ENCODE results near the gene AXIN1. TPM values are rescaled to one million over a fixed set of nuclear protein-coding genes. Genes with fewer than 3 reads are reported as not detected.

Gene AXIN1
- polyA plus RNA-seq, 3 donors = 14.1 to 23.7 (median 22.2) TPM

Other genes starting within 250 kb of the AXIN1 start
- gene NPRL3, start 214.1 kb downstream of the AXIN1 start, polyA plus RNA-seq (ENCODE audit: insufficient read length in 3 of 3) = 10 to 100 TPM; 28.6 to 31.4 (median 31.2) TPM
- 1 to 10 TPM in 2 of 3 donors, not detected in 1; 1.4 to 1.6 TPM for gene HBZ, start 200.1 kb downstream of the AXIN1 start, polyA plus RNA-seq (ENCODE audit: insufficient read length in 3 of 3)
- gene HBM, start 186.7 kb downstream of the AXIN1 start, polyA plus RNA-seq (ENCODE audit: insufficient read length in 3 of 3) = 1 to 10 TPM; 5.0 to 5.2 (median 5.0) TPM
- 1,000 to 10,000 TPM in 2 of 3 donors, 100 to 1,000 TPM in 1; 873 to 1,661 (median 1,303) TPM for gene HBA2, start 179.8 kb downstream of the AXIN1 start, polyA plus RNA-seq (ENCODE audit: insufficient read length in 3 of 3)
- gene HBA1, start 176.0 kb downstream of the AXIN1 start, polyA plus RNA-seq (ENCODE audit: insufficient read length in 3 of 3) = 1,000 to 10,000 TPM in 1 of 3 donors, 100 to 1,000 TPM in 2; 591 to 1,202 (median 749) TPM
- gene HBQ1, start 172.3 kb downstream of the AXIN1 start, polyA plus RNA-seq (ENCODE audit: insufficient read length in 3 of 3) = under 1 TPM; 0.67 to 0.98 (median 0.78) TPM
- gene LUC7L, start 123.3 kb downstream of the AXIN1 start, polyA plus RNA-seq (ENCODE audit: insufficient read length in 3 of 3) = 100 to 1,000 TPM; 120 to 175 (median 128) TPM
- 10 to 100 TPM; 72.6 to 86.1 (median 82.5) TPM for gene FAM234A, start 117.9 kb downstream of the AXIN1 start, polyA plus RNA-seq (ENCODE audit: insufficient read length in 3 of 3)
- gene RGS11, start 76.8 kb downstream of the AXIN1 start, polyA plus RNA-seq (ENCODE audit: insufficient read length in 3 of 3) = 1 to 10 TPM in 2 of 3 donors, under 1 TPM in 1; 0.89 to 2.2 (median 2.0) TPM
- 1 to 10 TPM; 1.3 to 6.1 (median 2.6) TPM for gene ARHGDIG, start 72.1 kb downstream of the AXIN1 start, polyA plus RNA-seq (ENCODE audit: insufficient read length in 3 of 3)
- gene PDIA2, start 69.6 kb downstream of the AXIN1 start, polyA plus RNA-seq (ENCODE audit: insufficient read length in 3 of 3) = 1 to 10 TPM in 2 of 3 donors, under 1 TPM in 1; 0.73 to 2.5 (median 1.6) TPM
- 10 to 100 TPM; 55.3 to 90.5 (median 65.3) TPM for gene MRPL28, start 17.8 kb upstream of the AXIN1 start, polyA plus RNA-seq (ENCODE audit: insufficient read length in 3 of 3)
- 10 to 100 TPM; 56.7 to 71.2 (median 60.6) TPM for gene PGAP6, start 29.3 kb upstream of the AXIN1 start, polyA plus RNA-seq (ENCODE audit: insufficient read length in 3 of 3)
- 100 to 1,000 TPM; 108 to 146 (median 134) TPM for gene NME4, start 44.5 kb upstream of the AXIN1 start, polyA plus RNA-seq (ENCODE audit: insufficient read length in 3 of 3)
- gene DECR2, start 49.2 kb upstream of the AXIN1 start, polyA plus RNA-seq (ENCODE audit: insufficient read length in 3 of 3) = 10 to 100 TPM; 20.7 to 47.6 (median 21.2) TPM
- 100 to 1,000 TPM in 2 of 3 donors, 10 to 100 TPM in 1; 96.3 to 159 (median 104) TPM for gene RAB11FIP3, start 72.9 kb upstream of the AXIN1 start, polyA plus RNA-seq (ENCODE audit: insufficient read length in 3 of 3)
- gene CAPN15, start 175.0 kb upstream of the AXIN1 start, polyA plus RNA-seq (ENCODE audit: insufficient read length in 3 of 3) = 10 to 100 TPM; 23.2 to 37.7 (median 35.0) TPM
- gene PRR35, start 207.7 kb upstream of the AXIN1 start, polyA plus RNA-seq (ENCODE audit: insufficient read length in 3 of 3) = 10 to 100 TPM in 2 of 3 donors, 1 to 10 TPM in 1; 5.7 to 14.0 (median 14.0) TPM
- 1 to 10 TPM; 5.1 to 8.9 (median 8.1) TPM for gene NHLRC4, start 214.3 kb upstream of the AXIN1 start, polyA plus RNA-seq (ENCODE audit: insufficient read length in 3 of 3)
- gene PIGQ, start 217.2 kb upstream of the AXIN1 start, polyA plus RNA-seq (ENCODE audit: insufficient read length in 3 of 3) = 10 to 100 TPM; 49.0 to 82.6 (median 66.2) TPM
- gene RAB40C, start 237.3 kb upstream of the AXIN1 start, polyA plus RNA-seq (ENCODE audit: insufficient read length in 3 of 3) = 10 to 100 TPM; 14.3 to 32.5 (median 23.6) TPM